Vagina (tissue), 2 donors: Measurements from ENCODE around the gene GRIK3. TPM values are rescaled to one million over a fixed set of nuclear protein-coding genes. Genes with fewer than 3 reads are reported as not detected.

Experiments used
- DNase-seq, 2 donors: peaks; one replicate each; pipeline ENCODE4 v3.0.0-alpha.2; 2017; ENCODE audit errors: extremely low spot score in 2 of 2
- H3K27ac ChIP-seq: fragments of 200-600 bp; sonication (generic); one replicate; pipeline ENCODE4 v1.5.1; 2019
- H3K27me3 ChIP-seq: fragments of 200-600 bp; sonication (generic); one replicate; pipeline ENCODE4 v1.5.1; 2019
- H3K36me3 ChIP-seq, 2 donors: fragments of 200-600 bp; sonication (generic); one replicate each; pipeline ENCODE4 v1.5.1; 2017 to 2019
- H3K4me1 ChIP-seq: fragments of 200-600 bp; sonication (generic); one replicate; pipeline ENCODE4 v1.5.1; 2019
- H3K4me3 ChIP-seq, 2 donors: fragments of 200-600 bp; sonication (generic); 1 replicate in 1 of 2; 2 replicates in 1 of 2; pipeline ENCODE4 v1.5.1; 2016 to 2019
- H3K9me3 ChIP-seq: fragments of 200-600 bp; sonication (generic); one replicate; pipeline ENCODE4 v1.5.1; 2019
- CTCF ChIP-seq, 3 experiments: fragments of 450-650 bp in 2 of 3; fragments of 200-600 bp in 1 of 3; sonication (generic) in 1 of 3; IDR thresholded peaks; one replicate each; pipeline ENCODE4 v1.5.1; 2017 to 2019; ENCODE audit warnings: antibody characterized with exemption in 3 of 3, mild to moderate bottlenecking in 2 of 3, moderate library complexity in 2 of 3
- POLR2A ChIP-seq, 2 donors: fragments of 450-650 bp; IDR thresholded peaks; one replicate each; pipeline ENCODE4 v1.6.1; 2017; ENCODE audit warnings: antibody characterized with exemption in 2 of 2, mild to moderate bottlenecking in 2 of 2, moderate library complexity in 2 of 2
- POLR2AphosphoS5 ChIP-seq, 2 donors: sonication (generic); formaldehyde crosslinking; IDR thresholded peaks; one replicate each; pipeline ENCODE4 v1.9.0; 2017; ENCODE audit warnings: antibody characterized with exemption in 2 of 2, mild to moderate bottlenecking in 2 of 2, low read depth in 1 of 2; ENCODE audit not compliant: insufficient read depth in 1 of 2
- intact Hi-C: fragments of 100-400 bp; cut with DNase I; formaldehyde crosslinking; loops from one replicate; pipeline ENCODE4 v1.15.1; 2023
- total RNA-seq: library from RNA; depleted of rRNA; stranded (reverse); fragments of >200 nt; gene quantifications from one replicate; pipeline ENCODE4 v1.2.3, GENCODE V29; 2016

GRIK3 gene
- total RNA-seq, 1 donor from 2014 or later: 0.74 TPM

GRCh38 chr1:36782085-36782484 lies 252.2 kb downstream of the GRIK3 start:
- H3K27me3 ChIP-seq: no peaks in the 10 kb centered on the region
- intact Hi-C loops: no loop called here
- no peak overlapping the region for H3K27ac ChIP-seq
- H3K4me3 ChIP-seq: no peak overlapping the region
- no peaks in the 10 kb centered on the region for H3K4me1 ChIP-seq
- no peaks in the 10 kb centered on the region for H3K36me3 ChIP-seq
- no peaks in the 10 kb centered on the region for H3K9me3 ChIP-seq
- TF ChIP-seq POLR2AphosphoS5 (IDR thresholded peaks at IDR 0.05; ENCODE audit: insufficient read depth in 1 of 2, low read depth in 1 of 2): no peak
- TF ChIP-seq CTCF (IDR thresholded peaks at IDR 0.05): no peak
- DNase-seq: no peak

GRCh38 chr1:36781098-36781497 lies 253.2 kb downstream of the GRIK3 start:
- intact Hi-C loops: no loop called here
- H3K27me3 ChIP-seq: no peaks in the 10 kb centered on the region

GRCh38 chr1:36778740-36779139 lies 255.6 kb downstream of the GRIK3 start:
- Histone ChIP-seq H3K27ac (no peak overlapping the region), H3K9me3 (no peaks in the 10 kb centered on the region), H3K36me3 (no peaks in the 10 kb centered on the region), H3K27me3 (no peaks in the 10 kb centered on the region), H3K4me1 (no peaks in the 10 kb centered on the region), H3K4me3 (no peak overlapping the region)
- no peak for TF ChIP-seq CTCF (IDR thresholded peaks at IDR 0.05)
- no peak for TF ChIP-seq POLR2A (IDR thresholded peaks at IDR 0.05)
- no peak for TF ChIP-seq POLR2AphosphoS5 (IDR thresholded peaks at IDR 0.05; ENCODE audit: insufficient read depth in 1 of 2, low read depth in 1 of 2)
- DNase-seq: no peak
- intact Hi-C loops: no loop called here

More at GRCh38 chr1:36781098-36781497, 253.2 kb downstream of the GRIK3 start:
- Histone ChIP-seq H3K9me3 (no peaks in the 10 kb centered on the region), H3K36me3 (no peaks in the 10 kb centered on the region), H3K4me3 (no peak overlapping the region), H3K27ac (no peak overlapping the region), H3K4me1 (no peaks in the 10 kb centered on the region)
- no peak for DNase-seq
- TF ChIP-seq CTCF (IDR thresholded peaks at IDR 0.05) (no peak), POLR2AphosphoS5 (IDR thresholded peaks at IDR 0.05; ENCODE audit: insufficient read depth in 1 of 2, low read depth in 1 of 2) (no peak), POLR2A (IDR thresholded peaks at IDR 0.05) (no peak)

- no peak overlapping the region for H3K4me3 ChIP-seq
- no peak for DNase-seq
- no peaks in the 10 kb centered on the region for H3K4me1 ChIP-seq
- H3K27me3 ChIP-seq: no peaks in the 10 kb centered on the region
- intact Hi-C loops: no loop called here
- TF ChIP-seq CTCF (IDR thresholded peaks at IDR 0.05) (no peak), POLR2A (IDR thresholded peaks at IDR 0.05) (no peak), POLR2AphosphoS5 (IDR thresholded peaks at IDR 0.05; ENCODE audit: insufficient read depth in 1 of 2, low read depth in 1 of 2) (no peak)
- H3K36me3 ChIP-seq: no peaks in the 10 kb centered on the region
- H3K27ac ChIP-seq: no peak overlapping the region
- no peaks in the 10 kb centered on the region for H3K9me3 ChIP-seq
These were observed 257.1 kb downstream of the GRIK3 start for GRCh38 chr1:36776948-36777831.

GRCh38 chr1:36776256-36776655 lies 258.1 kb downstream of the GRIK3 start:
- TF ChIP-seq CTCF (IDR thresholded peaks at IDR 0.05) (no peak), POLR2A (IDR thresholded peaks at IDR 0.05) (no peak), POLR2AphosphoS5 (IDR thresholded peaks at IDR 0.05; ENCODE audit: insufficient read depth in 1 of 2, low read depth in 1 of 2) (no peak)
- no peaks in the 10 kb centered on the region for H3K27me3 ChIP-seq
- DNase-seq: no peak
- intact Hi-C loops: no loop called here
- H3K4me3 ChIP-seq: no peak overlapping the region
- H3K9me3 ChIP-seq: no peaks in the 10 kb centered on the region
- H3K27ac ChIP-seq: no peak overlapping the region
- H3K36me3 ChIP-seq: no peaks in the 10 kb centered on the region
- H3K4me1 ChIP-seq: no peaks in the 10 kb centered on the region
